Activated CD8-positive, alpha-beta memory T cell treated with anti-CD3 and anti-CD28 coated beads, Interleukin-2, amount 50 U/mL, for 1 hour (primary cell): Measurements from ENCODE around the gene AP2A1.
A peak's percentile ranks its signal among the peaks of the same experiment; 100 is the strongest.
"Not testable (repeated sequence)": the region's sequence is repeated elsewhere in the genome, so short reads cannot be mapped to it uniquely, and the experiment has no call there.

Source experiments
- DNase-seq: peaks from one replicate; pipeline ENCODE4 v3.0.0-alpha.2; 2020; ENCODE audit errors: extremely low read depth

AP2A1 gene

DNA sequence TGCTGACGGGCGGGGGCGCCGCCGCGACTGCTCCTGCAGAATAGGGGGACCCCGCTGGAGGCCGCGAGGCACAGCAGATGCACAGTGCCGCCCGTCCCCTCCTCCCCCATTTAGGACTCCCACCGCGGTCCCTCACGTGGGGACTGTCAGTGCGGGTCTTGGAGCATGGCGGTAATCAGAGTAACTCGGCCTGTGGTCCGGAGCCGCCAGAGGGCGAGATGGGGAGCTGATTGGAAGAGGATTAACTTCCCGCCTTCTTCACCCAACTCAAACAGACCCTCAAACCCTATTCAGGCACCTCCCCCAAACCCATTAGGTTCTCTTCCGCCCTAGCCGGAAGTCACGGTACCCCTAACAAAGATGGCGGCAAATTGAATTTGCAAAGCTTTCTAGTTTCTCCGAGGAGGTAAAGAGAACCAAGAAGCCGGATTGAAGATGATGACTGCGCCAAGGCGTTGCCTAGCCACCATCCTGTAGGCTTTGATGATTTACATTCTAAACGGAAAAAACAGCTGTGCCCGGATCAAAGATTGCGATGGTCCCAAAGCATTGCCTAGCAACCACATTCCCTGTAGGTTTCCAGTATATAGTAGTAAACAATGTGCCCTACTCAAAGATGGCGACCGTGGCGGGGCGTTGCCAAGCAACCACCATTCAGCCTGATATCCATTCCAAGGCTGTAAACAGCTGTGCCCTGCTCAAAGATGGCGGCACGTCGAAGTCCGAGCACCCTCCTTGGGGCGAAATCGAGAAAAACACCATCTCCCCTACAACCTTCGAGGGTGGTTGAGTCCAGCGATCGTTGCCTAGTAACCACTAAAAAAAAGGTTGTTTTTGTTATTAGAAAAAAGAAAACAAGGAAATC, 46.4 kb downstream of the AP2A1 start, which contains the start of gene FUZ:
Gene FUZ (minus strand): TSS at position 296 of the 865 bp plus-strand sequence. CDS start 186 bp downstream, at position 110.
- DNase-seq: peak; percentile 85

- no peak for DNase-seq
These were observed 47.2 kb downstream of the AP2A1 start for GRCh38 chr19:49814010-49814409.

- DNase-seq: no peak
These were observed 49.8 kb downstream of the AP2A1 start for GRCh38 chr19:49816590-49816989.

DNA sequence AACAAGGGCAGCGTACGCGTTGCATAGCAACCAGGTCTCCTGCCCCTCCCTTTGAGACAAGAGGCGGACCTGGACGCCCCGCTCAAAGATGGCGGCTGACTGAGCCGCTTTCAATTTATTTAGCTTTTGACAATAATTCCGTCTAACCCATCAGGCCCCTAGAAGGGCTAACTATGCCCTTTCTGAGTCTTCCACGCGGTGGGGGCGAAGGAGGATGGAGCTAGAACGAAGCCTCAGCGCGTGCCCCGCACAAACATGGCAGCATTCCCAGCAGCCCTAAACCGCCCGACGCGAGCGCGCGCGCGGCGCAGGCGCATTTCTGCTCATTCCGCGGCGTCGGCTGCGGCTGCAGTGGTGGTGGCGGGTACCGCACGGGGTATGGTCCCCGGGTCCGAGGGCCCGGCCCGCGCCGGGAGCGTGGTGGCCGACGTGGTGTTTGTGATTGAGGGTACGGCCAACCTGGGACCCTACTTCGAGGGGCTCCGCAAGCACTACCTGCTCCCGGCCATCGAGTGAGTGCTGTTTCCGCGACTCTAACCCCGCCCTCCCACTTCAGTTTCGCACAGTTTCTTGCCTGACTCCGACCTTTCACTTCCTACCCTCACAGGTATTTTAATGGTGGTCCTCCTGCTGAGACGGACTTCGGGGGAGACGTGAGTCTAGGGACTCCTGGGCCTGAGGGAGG, 51.3 kb downstream of the AP2A1 start, which contains the start of gene MED25:
Gene MED25 (plus strand): TSS at position 326 of the 685 bp plus-strand sequence. CDS start 53 bp downstream, at position 379.
- DNase-seq: peak; percentile 75

GRCh38 chr19:49818649-49819370, 52.0 kb downstream of the AP2A1 start:
- no peak for DNase-seq

GRCh38 chr19:49819452-49820115, 52.8 kb downstream of the AP2A1 start:
- not testable (repeated sequence) for DNase-seq

GRCh38 chr19:49820125-49820524, 53.3 kb downstream of the AP2A1 start:
- no peak for DNase-seq

- DNase-seq: no peak
These were observed 56.7 kb downstream of the AP2A1 start for GRCh38 chr19:49823472-49823871.

DNA sequence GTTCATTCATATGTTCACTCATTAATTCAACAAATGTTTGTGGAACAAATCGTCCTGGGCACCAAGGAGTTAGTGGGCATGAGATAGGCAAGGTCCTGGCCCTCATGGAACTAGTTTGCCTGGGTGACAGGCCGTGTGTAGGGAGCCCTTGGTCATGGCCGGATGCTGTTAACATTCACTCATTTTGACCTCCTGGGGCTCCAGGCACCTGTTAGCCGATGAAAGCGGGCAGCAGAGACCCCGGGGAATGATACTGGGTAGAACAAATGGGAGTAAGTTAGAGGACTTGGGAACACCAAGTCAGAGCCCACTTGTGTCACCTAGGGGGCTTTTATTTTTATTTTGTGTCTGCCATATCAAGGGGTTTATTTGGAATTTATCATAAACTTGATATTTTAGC, 57.9 kb downstream of the AP2A1 start:
- no peak for DNase-seq

DNA sequence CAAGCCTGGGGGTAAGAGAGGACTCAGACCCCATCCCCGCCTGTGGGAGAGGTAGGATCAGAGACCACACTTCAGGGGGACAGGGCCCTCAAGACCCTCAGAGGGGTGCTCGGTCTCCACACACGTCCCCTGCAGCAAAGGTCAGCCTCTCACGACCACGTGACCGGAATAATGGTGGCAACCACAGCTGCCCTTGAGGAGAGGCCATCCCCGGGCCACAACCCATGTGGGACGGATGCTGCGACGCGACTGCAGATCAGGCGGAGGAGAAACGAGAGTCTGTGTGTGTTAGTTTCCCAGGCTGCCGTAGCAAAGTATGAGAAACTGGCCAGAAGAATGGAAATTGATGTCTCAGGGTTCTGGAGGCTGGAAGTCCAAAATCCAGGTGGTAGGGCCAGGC, 60.2 kb downstream of the AP2A1 start:
- no peak for DNase-seq

- DNase-seq: no peak
These were observed 62.4 kb downstream of the AP2A1 start for GRCh38 chr19:49829200-49829599.

DNA sequence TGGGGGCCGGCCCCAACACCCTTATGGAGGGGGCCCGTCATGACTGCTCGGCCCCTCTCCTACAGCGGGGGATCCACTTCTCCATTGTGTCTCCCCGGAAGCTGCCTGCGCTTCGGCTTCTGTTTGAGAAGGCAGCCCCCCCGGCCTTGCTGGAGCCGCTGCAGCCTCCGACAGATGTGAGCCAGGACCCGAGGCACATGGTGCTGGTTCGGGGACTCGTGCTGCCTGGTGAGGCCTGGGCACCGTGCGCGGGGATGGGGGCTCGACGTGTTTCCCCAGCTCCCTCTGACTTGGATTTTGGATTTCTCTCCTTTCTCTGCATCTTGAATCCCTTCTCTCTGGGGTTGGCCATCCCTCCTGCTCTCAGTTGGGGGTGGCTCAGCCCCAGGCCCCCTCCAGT, 62.9 kb downstream of the AP2A1 start:
- no peak for DNase-seq

- no peak for DNase-seq
These were observed 64.0 kb downstream of the AP2A1 start for GRCh38 chr19:49830766-49831165.

DNA sequence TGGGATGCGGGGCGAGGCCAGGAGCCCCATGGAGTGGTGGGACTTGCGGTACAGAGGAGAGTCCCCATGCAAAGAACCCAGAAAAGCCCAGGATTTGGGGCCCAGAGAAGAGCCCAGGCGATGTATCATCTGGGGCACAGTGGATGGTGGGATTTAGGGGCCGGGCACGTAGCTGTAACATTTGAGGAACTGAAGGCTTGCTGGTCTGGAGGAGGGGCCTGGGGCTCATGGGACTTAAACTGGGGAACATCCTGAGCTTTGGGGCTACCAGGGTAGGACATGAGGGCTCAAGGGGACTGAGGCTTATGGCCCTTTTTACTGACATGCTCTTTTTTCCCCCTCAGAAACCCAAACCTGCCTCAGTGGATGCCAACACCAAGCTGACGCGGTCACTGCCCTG, 64.8 kb downstream of the AP2A1 start:
- no peak for DNase-seq

DNA sequence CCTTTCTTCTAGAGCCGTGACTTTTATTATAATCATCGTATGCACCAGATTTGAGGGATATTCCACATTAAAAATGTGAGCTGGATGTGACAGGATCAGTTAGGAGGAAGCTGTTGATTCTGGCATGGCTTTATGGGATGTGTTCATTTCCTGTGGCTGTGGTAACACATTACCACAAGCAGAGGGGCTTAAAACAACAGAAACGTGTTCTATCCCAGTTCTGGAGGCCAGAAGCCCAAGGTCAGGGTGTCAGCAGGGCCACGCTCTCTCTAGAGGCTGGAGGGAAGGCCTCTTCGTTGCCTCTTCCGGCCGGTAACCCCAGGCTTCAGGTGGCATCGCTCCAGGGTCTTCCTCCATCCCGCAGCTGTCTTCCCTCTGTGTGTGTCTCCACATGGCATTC, 65.8 kb downstream of the AP2A1 start:
- no peak for DNase-seq

GRCh38 chr19:49833599-49833998, 66.8 kb downstream of the AP2A1 start:
- DNase-seq: no peak

GRCh38 chr19:49835562-49835961, 68.8 kb downstream of the AP2A1 start:
- no peak for DNase-seq

GRCh38 chr19:49836176-49837008, 69.6 kb downstream of the AP2A1 start:
- no peak for DNase-seq

GRCh38 chr19:49837009-49837310, 70.2 kb downstream of the AP2A1 start:
- no peak for DNase-seq

GRCh38 chr19:49837425-49837824, 70.6 kb downstream of the AP2A1 start:
- no peak for DNase-seq
